IPS DF 6.9 (cell line): ENCODE results near the gene SH3TC2.

Experiments used
- DNase-seq: peaks from one replicate; pipeline ENCODE4 v3.0.0-alpha.2; 2013; ENCODE audit warnings: low read depth, low spot score
- H3K27ac ChIP-seq: one replicate; pipeline ENCODE4 v1.5.1; 2013; ENCODE audit warnings: low read length, control low read depth
- H3K27me3 ChIP-seq: 2 replicates; pipeline ENCODE4 v1.6.1; 2013; ENCODE audit warnings: mild to moderate bottlenecking, low read length; ENCODE audit not compliant: control insufficient read depth, insufficient read depth
- H3K36me3 ChIP-seq: 2 replicates; pipeline ENCODE4 v1.6.1; 2013; ENCODE audit warnings: low read length; ENCODE audit not compliant: control insufficient read depth, insufficient read depth
- H3K4me1 ChIP-seq: 2 replicates; pipeline ENCODE4 v1.6.1; 2013; ENCODE audit warnings: low read length; ENCODE audit not compliant: control insufficient read depth, insufficient read depth
- H3K4me3 ChIP-seq: 2 replicates; pipeline ENCODE4 v1.5.1; 2013; ENCODE audit warnings: mild to moderate bottlenecking, low read length
- H3K9me3 ChIP-seq: 2 replicates; pipeline ENCODE4 v1.6.1; 2013; ENCODE audit warnings: low read length, inconsistent platforms; ENCODE audit not compliant: control insufficient read depth, insufficient read depth
- WGBS: extraction: QIAGEN DNeasy Blood & Tissue Kit; methylation state at CpG from one replicate; pipeline ENCODE4 v1.1.7; 2013; ENCODE audit warnings: mixed read lengths, missing lambda C conversion rate; ENCODE audit not compliant: insufficient read length, insufficient coverage; 5-methylcytosine and 5-hydroxymethylcytosine counted together

SH3TC2 gene

GRCh38 chr5:149015561-149015960, 47.3 kb downstream of the SH3TC2 start:
- H3K4me3 ChIP-seq, result no peak overlapping the region
- WGBS, result no CpG with 5 or more reads among the region's 1 CpG
- H3K27ac ChIP-seq, result no peak overlapping the region
- no peak for DNase-seq
- H3K36me3 ChIP-seq, result no peaks in the 10 kb centered on the region
- no peaks in the 10 kb centered on the region for H3K9me3 ChIP-seq
- no peaks in the 10 kb centered on the region for H3K4me1 ChIP-seq
- H3K27me3 ChIP-seq, result no peaks in the 10 kb centered on the region

- H3K4me3 ChIP-seq, result no peak overlapping the region
- H3K9me3 ChIP-seq, result no peaks in the 10 kb centered on the region
- DNase-seq, result no peak
- no peak overlapping the region for H3K27ac ChIP-seq
- H3K27me3 ChIP-seq, result no peaks in the 10 kb centered on the region
- no peaks in the 10 kb centered on the region for H3K4me1 ChIP-seq
- no CpG with 5 or more reads among the region's 1 CpG for WGBS
- no peaks in the 10 kb centered on the region for H3K36me3 ChIP-seq
Observed at GRCh38 chr5:149015126-149015525, 47.7 kb downstream of the SH3TC2 start.

- H3K4me3 ChIP-seq, result no peak overlapping the region
- no peaks in the 10 kb centered on the region for H3K9me3 ChIP-seq
- no peak for DNase-seq
- no peak overlapping the region for H3K27ac ChIP-seq
- H3K4me1 ChIP-seq, result no peaks in the 10 kb centered on the region
- H3K27me3 ChIP-seq, result no peaks in the 10 kb centered on the region
- H3K36me3 ChIP-seq, result no peaks in the 10 kb centered on the region
- WGBS, result no CpG with 5 or more reads among the region's 2 CpGs
Observed at GRCh38 chr5:149014571-149015031, 48.3 kb downstream of the SH3TC2 start.

- H3K9me3 ChIP-seq, result no peaks in the 10 kb centered on the region
- no peak for DNase-seq
- WGBS, result no CpG with 5 or more reads among the region's 2 CpGs
- H3K4me3 ChIP-seq, result no peak overlapping the region
- H3K27ac ChIP-seq, result no peak overlapping the region
- H3K36me3 ChIP-seq, result no peaks in the 10 kb centered on the region
- no peaks in the 10 kb centered on the region for H3K4me1 ChIP-seq
- no peaks in the 10 kb centered on the region for H3K27me3 ChIP-seq
Observed at GRCh38 chr5:149013796-149014195, 49.1 kb downstream of the SH3TC2 start.

GRCh38 chr5:149012350-149012749, 50.5 kb downstream of the SH3TC2 start:
- no peak for DNase-seq
- Histone ChIP-seq H3K4me3 (no peak overlapping the region), H3K9me3 (no peaks in the 10 kb centered on the region), H3K27ac (no peak overlapping the region), H3K36me3 (no peaks in the 10 kb centered on the region), H3K27me3 (no peaks in the 10 kb centered on the region), H3K4me1 (no peaks in the 10 kb centered on the region)
- WGBS, result no CpG with 5 or more reads among the region's 5 CpGs

GRCh38 chr5:149011728-149012127, 51.1 kb downstream of the SH3TC2 start:
- H3K9me3 ChIP-seq, result no peaks in the 10 kb centered on the region
- no peak overlapping the region for H3K27ac ChIP-seq
- no peaks in the 10 kb centered on the region for H3K36me3 ChIP-seq
- no peaks in the 10 kb centered on the region for H3K27me3 ChIP-seq
- H3K4me1 ChIP-seq, result no peaks in the 10 kb centered on the region
- no CpG with 5 or more reads among the region's 2 CpGs for WGBS
- no peak for DNase-seq
- no peak overlapping the region for H3K4me3 ChIP-seq

- no CpG with 5 or more reads among the region's 3 CpGs for WGBS
- no peak for DNase-seq
Observed at GRCh38 chr5:149011084-149011483, 51.8 kb downstream of the SH3TC2 start.

GRCh38 chr5:149007174-149007573, 55.7 kb downstream of the SH3TC2 start:
- Histone ChIP-seq H3K27ac (no peak overlapping the region), H3K27me3 (no peaks in the 10 kb centered on the region), H3K36me3 (no peaks in the 10 kb centered on the region), H3K9me3 (no peaks in the 10 kb centered on the region), H3K4me1 (no peaks in the 10 kb centered on the region), H3K4me3 (no peak overlapping the region)
- DNase-seq, result no peak

More at GRCh38 chr5:149011084-149011483, 51.8 kb downstream of the SH3TC2 start:
- Histone ChIP-seq H3K4me1 (no peaks in the 10 kb centered on the region), H3K27me3 (no peaks in the 10 kb centered on the region), H3K27ac (no peak overlapping the region), H3K36me3 (no peaks in the 10 kb centered on the region), H3K4me3 (no peak overlapping the region), H3K9me3 (no peaks in the 10 kb centered on the region)

- Histone ChIP-seq H3K27me3 (no peaks in the 10 kb centered on the region), H3K9me3 (no peaks in the 10 kb centered on the region), H3K27ac (no peak overlapping the region), H3K4me1 (no peaks in the 10 kb centered on the region), H3K36me3 (no peaks in the 10 kb centered on the region), H3K4me3 (no peak overlapping the region)
- no peak for DNase-seq
- no CpG with 5 or more reads among the region's 1 CpG for WGBS
Observed at GRCh38 chr5:149006426-149006825, 56.4 kb downstream of the SH3TC2 start.

GRCh38 chr5:149005077-149005892, 57.6 kb downstream of the SH3TC2 start:
- Histone ChIP-seq H3K36me3 (no peaks in the 10 kb centered on the region), H3K9me3 (no peaks in the 10 kb centered on the region), H3K4me3 (no peak overlapping the region), H3K27me3 (no peaks in the 10 kb centered on the region), H3K27ac (no peak overlapping the region), H3K4me1 (no peaks in the 10 kb centered on the region)
- no peak for DNase-seq
- WGBS, result no CpG with 5 or more reads among the region's 2 CpGs

GRCh38 chr5:149004559-149004958, 58.3 kb downstream of the SH3TC2 start:
- H3K36me3 ChIP-seq, result no peaks in the 10 kb centered on the region
- no peaks in the 10 kb centered on the region for H3K4me1 ChIP-seq
- H3K27ac ChIP-seq, result no peak overlapping the region
- DNase-seq, result no peak
- WGBS, result no CpG with 5 or more reads among the region's 6 CpGs
- no peaks in the 10 kb centered on the region for H3K27me3 ChIP-seq
- H3K9me3 ChIP-seq, result no peaks in the 10 kb centered on the region
- H3K4me3 ChIP-seq, result no peak overlapping the region
